CD4-positive, alpha-beta memory T cell (primary cell): ENCODE data around the gene EML6. TPM values are rescaled to one million over a fixed set of nuclear protein-coding genes. Genes with fewer than 3 reads are reported as not detected.

Experiments used
- CTCF ChIA-PET: fragments of 350-600 bp; sonication (Branson Sonifier 250); formaldehyde crosslinking; loops from one replicate; lab custom pipeline; 2021; ENCODE audit warnings: inconsistent platforms; ENCODE audit not compliant: partially characterized antibody; lab: Charles Lee
- POLR2A ChIA-PET: fragments of 350-600 bp; sonication (Branson Sonifier 250); formaldehyde crosslinking; loops from one replicate; lab custom pipeline; 2021; ENCODE audit not compliant: partially characterized antibody; lab: Charles Lee
- DNase-seq, 5 donors: peaks; one replicate each; pipeline versions ENCODE4 v3.0.0 to v3.0.0-alpha.2; 2020 to 2022; ENCODE audit warnings: mixed read lengths in 1 of 5
- H3K27ac ChIP-seq: one replicate; pipeline ENCODE4 v1.7.0; 2013; ENCODE audit warnings: low read depth, low read length
- H3K27me3 ChIP-seq: 2 replicates; pipeline ENCODE4 v1.7.0; 2013; ENCODE audit warnings: mild to moderate bottlenecking, low read length, moderate library complexity; ENCODE audit not compliant: insufficient read depth
- H3K36me3 ChIP-seq: 2 replicates; pipeline ENCODE4 v1.7.0; 2013; ENCODE audit warnings: mild to moderate bottlenecking, low read length, moderate library complexity; ENCODE audit not compliant: insufficient read depth
- H3K4me1 ChIP-seq: 2 replicates; pipeline ENCODE4 v1.7.0; 2013; ENCODE audit warnings: mild to moderate bottlenecking, low read length, moderate library complexity; ENCODE audit not compliant: insufficient read depth
- H3K4me3 ChIP-seq, 2 donors: one replicate each; pipeline ENCODE4 v1.7.0; 2013; ENCODE audit warnings: low read length in 2 of 2, mild to moderate bottlenecking in 1 of 2
- H3K9me3 ChIP-seq, 2 donors: one replicate each; pipeline ENCODE4 v1.7.0; 2013; ENCODE audit warnings: low read length in 2 of 2, control low read depth in 1 of 2; ENCODE audit not compliant: control insufficient read depth in 1 of 2
- H3K27ac Mint-ChIP-seq, 7 donors: one replicate each; pipeline ENCODE4 v1.8.0; 2020 to 2021; ENCODE audit warnings: mixed read lengths in 7 of 7, mild to moderate bottlenecking in 6 of 7, inconsistent platforms in 3 of 7, moderate library complexity in 3 of 7
- H3K27me3 Mint-ChIP-seq, 2 donors: one replicate each; pipeline ENCODE4 v1.8.0; 2020 to 2021; ENCODE audit warnings: mixed read lengths in 2 of 2
- H3K36me3 Mint-ChIP-seq, 2 donors: one replicate each; pipeline ENCODE4 v1.8.0; 2020 to 2021; ENCODE audit warnings: mixed read lengths in 2 of 2, inconsistent platforms in 1 of 2, mild to moderate bottlenecking in 1 of 2
- H3K4me1 Mint-ChIP-seq, 4 donors: one replicate each; pipeline ENCODE4 v1.8.0; 2020 to 2021; ENCODE audit warnings: mixed read lengths in 4 of 4, mild to moderate bottlenecking in 1 of 4
- H3K4me3 Mint-ChIP-seq, 8 donors: one replicate each; pipeline ENCODE4 v1.8.0; 2020 to 2021; ENCODE audit warnings: mixed read lengths in 8 of 8, mild to moderate bottlenecking in 7 of 8, moderate library complexity in 6 of 8, inconsistent platforms in 3 of 8
- H3K9me3 Mint-ChIP-seq, 8 donors: one replicate each; pipeline ENCODE4 v1.8.0; 2020 to 2021; ENCODE audit warnings: mixed read lengths in 8 of 8, mild to moderate bottlenecking in 5 of 8, inconsistent platforms in 3 of 8, moderate library complexity in 1 of 8
- intact Hi-C: fragments of 100-400 bp; cut with micrococcal nuclease; formaldehyde crosslinking; loops from one replicate; pipeline ENCODE4 v1.15.1; 2023
- polyA plus RNA-seq, 2 donors: library from polyadenylated mRNA; unstranded; fragments of 300-500 nt; fragmentation: Illumina TruSeq; gene quantifications; one replicate each; pipeline ENCODE4 v1.2.3, GENCODE V29; 2021
- total RNA-seq, 2 experiments: library from RNA; stranded (reverse); gene quantifications; one replicate each; pipeline ENCODE4 v1.2.3, GENCODE V29; 2021

The EML6 gene
- total and polyA plus RNA-seq, 4 experiments from 2014 or later: 0.02 to 3.9 (median 1.8) TPM; not detected in 1

DNA sequence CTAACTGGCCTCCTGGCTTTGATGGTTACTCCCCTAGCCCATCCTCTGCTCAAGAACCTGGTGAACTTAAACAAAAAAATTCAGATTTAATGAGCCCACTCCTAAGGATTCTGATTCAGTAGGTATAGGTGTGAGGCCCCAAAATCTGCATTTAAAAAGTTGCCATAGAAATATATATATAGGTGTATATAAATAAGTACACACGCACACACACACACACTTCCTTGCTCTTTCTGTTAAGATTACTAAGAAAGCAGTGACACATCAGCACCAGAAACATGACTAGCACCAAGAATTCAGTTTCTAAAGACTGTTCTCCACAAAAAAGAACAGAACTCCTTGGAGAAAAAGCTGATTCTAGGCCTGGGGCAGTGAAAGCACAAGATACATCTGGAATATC lies 17.8 kb downstream of the EML6 start:
- POLR2A ChIA-PET: no interaction called here
- Histone ChIP-seq H3K4me1 (no peaks in the 10 kb centered on the region), H3K27ac (no peak overlapping the region), H3K9me3 (no peaks in the 10 kb centered on the region), H3K36me3 (no peaks in the 10 kb centered on the region), H3K4me3 (no peak overlapping the region), H3K27me3 (no peaks in the 10 kb centered on the region)
- Mint-ChIP-seq H3K4me1 (no peaks in the 10 kb centered on the region), H3K4me3 (no peak overlapping the region), H3K9me3 (no peaks in the 10 kb centered on the region), H3K36me3 (no peaks in the 10 kb centered on the region), H3K27ac (no peak overlapping the region), H3K27me3 (peaks cover 13 to 17% of the 10 kb centered on the region in 2 donors)
- intact Hi-C loops: no loop called here
- CTCF ChIA-PET: interaction anchor here (1.2 kb wide), 1 partner anchor 96 kb away, joined by 3 read pairs; no protein-coding TSS in a partner anchor
- no peak for DNase-seq

GRCh38 chr2:54750040-54750439 lies 26.6 kb downstream of the EML6 start:
- intact Hi-C loops: no loop called here
- H3K36me3 Mint-ChIP-seq: no peaks in the 10 kb centered on the region
- ChIA-PET CTCF (interaction anchor here (1.1 kb wide), 2 partner anchors 10 to 88 kb away, joined by 3 read pairs; no protein-coding TSS in a partner anchor), POLR2A (no interaction called here)
- DNase-seq: no peak
- Histone ChIP-seq H3K4me1 (no peaks in the 10 kb centered on the region), H3K27me3 (no peaks in the 10 kb centered on the region), H3K27ac (no peak overlapping the region), H3K9me3 (no peaks in the 10 kb centered on the region), H3K36me3 (no peaks in the 10 kb centered on the region), H3K4me3 (no peak overlapping the region)
- no peak overlapping the region for H3K4me3 Mint-ChIP-seq
- H3K27me3 Mint-ChIP-seq: peaks cover 0 to 1% of the 10 kb centered on the region in 2 donors
- no peak overlapping the region for H3K27ac Mint-ChIP-seq
- H3K9me3 Mint-ChIP-seq: no peaks in the 10 kb centered on the region
- H3K4me1 Mint-ChIP-seq: no peaks in the 10 kb centered on the region

GRCh38 chr2:54752439-54752838 lies 29.0 kb downstream of the EML6 start:
- Histone ChIP-seq H3K27me3 (no peaks in the 10 kb centered on the region), H3K9me3 (no peaks in the 10 kb centered on the region), H3K4me1 (no peaks in the 10 kb centered on the region), H3K4me3 (no peak overlapping the region), H3K36me3 (no peaks in the 10 kb centered on the region), H3K27ac (no peak overlapping the region)
- H3K4me3 Mint-ChIP-seq: no peak overlapping the region
- ChIA-PET CTCF (no interaction called here), POLR2A (no interaction called here)
- no peak for DNase-seq
- no peaks in the 10 kb centered on the region for H3K27me3 Mint-ChIP-seq
- intact Hi-C loops: no loop called here
- H3K27ac Mint-ChIP-seq: no peak overlapping the region
- H3K9me3 Mint-ChIP-seq: no peaks in the 10 kb centered on the region
- no peaks in the 10 kb centered on the region for H3K36me3 Mint-ChIP-seq
- no peaks in the 10 kb centered on the region for H3K4me1 Mint-ChIP-seq

DNA sequence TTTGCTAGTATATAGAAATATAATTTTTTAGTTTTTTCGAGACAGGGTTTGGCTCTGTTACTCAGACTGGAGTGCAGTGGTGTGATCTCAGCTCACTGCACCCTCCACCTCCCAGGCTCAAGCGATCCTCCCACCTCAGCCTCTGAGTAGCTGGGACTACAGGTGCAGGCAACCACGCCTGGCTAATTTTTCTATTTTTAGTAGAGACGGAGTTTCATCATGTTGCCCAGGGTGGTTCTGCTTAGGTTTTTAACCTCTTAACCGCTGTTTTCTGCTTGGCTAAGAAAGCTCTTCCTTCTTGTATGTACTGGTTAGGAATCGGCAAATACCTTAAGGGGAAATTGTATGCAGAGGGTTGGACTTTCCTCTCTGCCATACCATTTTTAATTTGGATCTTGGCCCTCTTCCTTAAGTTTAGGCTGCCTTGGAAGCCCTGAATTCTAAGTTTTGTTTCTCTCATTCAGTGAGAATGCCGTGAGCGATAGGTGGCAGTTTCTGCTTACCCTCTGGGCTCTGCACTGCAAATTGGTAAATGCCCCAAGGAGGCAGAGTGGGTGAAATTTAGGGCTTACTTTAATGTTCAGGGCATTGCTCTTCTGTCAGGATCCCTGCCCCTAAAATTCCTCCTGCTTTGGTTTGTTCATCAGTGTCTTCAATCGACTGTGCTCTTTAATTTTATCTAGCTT lies 32.3 kb downstream of the EML6 start:
- H3K27me3 Mint-ChIP-seq: peaks cover 0 to 3% of the 10 kb centered on the region in 2 donors
- H3K4me3 ChIP-seq: no peak overlapping the region
- no peak for DNase-seq
- H3K36me3 ChIP-seq: no peaks in the 10 kb centered on the region
- no peaks in the 10 kb centered on the region for H3K27me3 ChIP-seq
- H3K9me3 Mint-ChIP-seq: no peaks in the 10 kb centered on the region
- H3K27ac Mint-ChIP-seq: no peak overlapping the region
- intact Hi-C loops: no loop called here
- no peaks in the 10 kb centered on the region for H3K4me1 ChIP-seq
- ChIA-PET CTCF (no interaction called here), POLR2A (no interaction called here)
- no peak overlapping the region for H3K4me3 Mint-ChIP-seq
- H3K36me3 Mint-ChIP-seq: no peaks in the 10 kb centered on the region
- no peak overlapping the region for H3K27ac ChIP-seq
- peaks cover 0 to 1% (median 0%) of the 10 kb centered on the region in 4 donors for H3K4me1 Mint-ChIP-seq
- H3K9me3 ChIP-seq: no peaks in the 10 kb centered on the region

DNA sequence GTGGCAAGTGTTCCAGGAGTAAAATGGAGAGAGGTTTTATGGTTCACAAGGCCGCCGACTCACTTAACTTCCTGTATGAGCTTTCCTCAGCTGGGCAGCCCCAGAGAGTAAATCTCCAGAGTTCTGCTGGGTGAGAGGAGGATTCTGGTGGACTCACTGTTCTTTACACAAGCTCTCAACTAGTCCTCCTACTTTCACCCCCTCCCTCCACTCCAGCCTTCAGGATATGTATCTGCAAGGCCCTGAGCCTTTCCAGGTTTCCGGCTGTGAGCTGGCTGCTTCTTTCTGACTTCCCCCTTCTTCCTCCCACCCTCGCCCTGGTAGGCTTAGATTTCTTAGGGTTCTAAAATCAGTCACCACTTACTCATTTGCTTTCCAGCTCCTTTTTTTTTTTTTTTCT lies 34.0 kb downstream of the EML6 start:
- POLR2A ChIA-PET: no interaction called here
- no peaks in the 10 kb centered on the region for H3K9me3 Mint-ChIP-seq

DNA sequence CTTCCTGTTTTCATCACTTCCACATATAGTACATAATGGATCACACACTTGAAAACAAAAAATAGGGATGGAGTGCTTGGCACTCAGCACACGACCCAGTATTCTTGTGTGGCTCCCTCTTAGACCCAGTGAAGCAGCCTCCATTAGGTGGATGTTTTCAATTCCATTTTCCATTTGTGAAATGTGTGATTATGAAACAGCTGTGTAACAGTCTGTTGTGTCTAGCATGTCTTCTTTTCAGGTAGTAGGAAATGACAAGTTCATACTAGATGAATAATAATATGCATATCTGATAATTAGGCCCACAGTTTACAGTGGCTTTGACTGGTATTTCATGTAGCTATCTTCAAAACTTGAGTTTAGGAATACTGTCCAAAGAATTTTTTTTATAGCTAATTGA lies 35.5 kb downstream of the EML6 start:
- Mint-ChIP-seq H3K4me3 (no peak overlapping the region), H3K9me3 (no peaks in the 10 kb centered on the region), H3K27me3 (peaks cover 2 to 6% of the 10 kb centered on the region in 2 donors), H3K4me1 (peaks cover 0 to 1% (median 0%) of the 10 kb centered on the region in 4 donors), H3K27ac (no peak overlapping the region), H3K36me3 (no peaks in the 10 kb centered on the region)
- intact Hi-C loops: no loop called here
- no peak overlapping the region for H3K4me3 ChIP-seq
- no peak for DNase-seq
- no peaks in the 10 kb centered on the region for H3K4me1 ChIP-seq
- no peaks in the 10 kb centered on the region for H3K36me3 ChIP-seq
- H3K27ac ChIP-seq: no peak overlapping the region
- H3K9me3 ChIP-seq: no peaks in the 10 kb centered on the region
- ChIA-PET CTCF (no interaction called here), POLR2A (no interaction called here)
- no peaks in the 10 kb centered on the region for H3K27me3 ChIP-seq

More for the DNA sequence above, 34.0 kb downstream of the EML6 start:
- peaks cover 0 to 1% (median 0%) of the 10 kb centered on the region in 4 donors for H3K4me1 Mint-ChIP-seq
- Histone ChIP-seq H3K4me3 (no peak overlapping the region), H3K9me3 (no peaks in the 10 kb centered on the region), H3K36me3 (no peaks in the 10 kb centered on the region), H3K4me1 (no peaks in the 10 kb centered on the region), H3K27ac (no peak overlapping the region), H3K27me3 (no peaks in the 10 kb centered on the region)
- H3K36me3 Mint-ChIP-seq: no peaks in the 10 kb centered on the region
- peaks cover 0 to 4% of the 10 kb centered on the region in 2 donors for H3K27me3 Mint-ChIP-seq
- no peak overlapping the region for H3K4me3 Mint-ChIP-seq
- CTCF ChIA-PET: interaction anchor here (1.4 kb wide), 1 partner anchor 411 kb away, joined by 3 read pairs; no protein-coding TSS in a partner anchor
- H3K27ac Mint-ChIP-seq: no peak overlapping the region
- no peak for DNase-seq
- intact Hi-C loops: no loop called here

- DNase-seq: no peak
- CTCF ChIA-PET: no interaction called here
- peaks cover 0 to 1% (median 0%) of the 10 kb centered on the region in 4 donors for H3K4me1 Mint-ChIP-seq
Observed at GRCh38 chr2:54760310-54760709, 36.8 kb downstream of the EML6 start.

More at GRCh38 chr2:54760310-54760709, 36.8 kb downstream of the EML6 start:
- H3K4me3 ChIP-seq: no peak overlapping the region
- H3K4me3 Mint-ChIP-seq: no peak overlapping the region
- H3K27me3 Mint-ChIP-seq: peaks cover 2 to 6% of the 10 kb centered on the region in 2 donors
- POLR2A ChIA-PET: interaction anchor here (0.6 kb wide), 1 partner anchor 211 kb away, joined by 3 read pairs; no protein-coding TSS in a partner anchor
- no peak overlapping the region for H3K27ac ChIP-seq
- H3K36me3 Mint-ChIP-seq: no peaks in the 10 kb centered on the region
- H3K27me3 ChIP-seq: no peaks in the 10 kb centered on the region
- no peaks in the 10 kb centered on the region for H3K9me3 ChIP-seq
- no peaks in the 10 kb centered on the region for H3K4me1 ChIP-seq
- H3K27ac Mint-ChIP-seq: no peak overlapping the region
- intact Hi-C loops: loop anchor here (5.0 kb wide), 1 partner anchor 417 kb away; no protein-coding TSS in a partner anchor
- H3K9me3 Mint-ChIP-seq: no peaks in the 10 kb centered on the region
- H3K36me3 ChIP-seq: no peaks in the 10 kb centered on the region
